HL-60 (cell line): Measurements from ENCODE around the gene PTPN23.

ENCODE experiments used
- POLR2AphosphoS5 ChIP-seq: IDR thresholded peaks from 2 replicates; pipeline ENCODE4 v1.6.1; 2012; ENCODE audit warnings: low read depth
- TF ChIP-seq, protein P1 (sequence below): IDR thresholded peaks from one replicate; pipeline ENCODE4 v1.5.1; 2011; ENCODE audit warnings: low read length, control low read depth, inconsistent platforms; ENCODE audit not compliant: insufficient read depth

DNA sequence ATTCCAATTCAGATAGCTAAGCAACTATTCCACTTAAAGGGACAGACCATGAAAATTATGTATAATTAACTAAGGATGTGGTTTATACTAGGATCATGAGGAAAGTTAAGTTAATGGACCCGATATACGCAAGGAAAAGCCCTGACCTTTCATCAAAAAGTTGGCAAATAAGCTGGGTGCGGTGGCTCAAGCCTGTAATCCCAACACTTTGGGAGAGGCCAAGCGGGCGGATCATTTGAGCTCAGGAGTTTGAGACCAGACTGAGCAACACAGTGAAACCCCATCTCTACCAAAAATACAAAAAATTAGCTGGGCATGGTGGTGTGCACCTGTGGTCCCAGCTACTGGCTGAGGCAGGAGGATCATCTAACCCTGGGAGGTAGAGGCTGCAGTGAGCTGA lies 55.4 kb downstream of the PTPN23 start:
- TF ChIP-seq, protein P1, sequence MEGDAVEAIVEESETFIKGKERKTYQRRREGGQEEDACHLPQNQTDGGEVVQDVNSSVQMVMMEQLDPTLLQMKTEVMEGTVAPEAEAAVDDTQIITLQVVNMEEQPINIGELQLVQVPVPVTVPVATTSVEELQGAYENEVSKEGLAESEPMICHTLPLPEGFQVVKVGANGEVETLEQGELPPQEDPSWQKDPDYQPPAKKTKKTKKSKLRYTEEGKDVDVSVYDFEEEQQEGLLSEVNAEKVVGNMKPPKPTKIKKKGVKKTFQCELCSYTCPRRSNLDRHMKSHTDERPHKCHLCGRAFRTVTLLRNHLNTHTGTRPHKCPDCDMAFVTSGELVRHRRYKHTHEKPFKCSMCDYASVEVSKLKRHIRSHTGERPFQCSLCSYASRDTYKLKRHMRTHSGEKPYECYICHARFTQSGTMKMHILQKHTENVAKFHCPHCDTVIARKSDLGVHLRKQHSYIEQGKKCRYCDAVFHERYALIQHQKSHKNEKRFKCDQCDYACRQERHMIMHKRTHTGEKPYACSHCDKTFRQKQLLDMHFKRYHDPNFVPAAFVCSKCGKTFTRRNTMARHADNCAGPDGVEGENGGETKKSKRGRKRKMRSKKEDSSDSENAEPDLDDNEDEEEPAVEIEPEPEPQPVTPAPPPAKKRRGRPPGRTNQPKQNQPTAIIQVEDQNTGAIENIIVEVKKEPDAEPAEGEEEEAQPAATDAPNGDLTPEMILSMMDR, result no peak
- TF ChIP-seq POLR2AphosphoS5, result no peak
